GM18858 (cell line): ENCODE results near the gene CDK11B.

Experiments
- ATAC-seq: cut with Tn5 transposase; IDR thresholded peaks from one replicate; pipeline ENCODE4 v1.9.1; 2021; ENCODE audit not compliant: unreplicated experiment

The CDK11B gene

GRCh38 chr1:1617516-1617915 lies 41.3 kb downstream of the CDK11B start:
- ATAC-seq: no peak

GRCh38 chr1:1616838-1617237 lies 42.0 kb downstream of the CDK11B start:
- ATAC-seq: no peak

- ATAC-seq: peak; percentile 12
These were observed 42.6 kb downstream of the CDK11B start for GRCh38 chr1:1616045-1616790.

DNA sequence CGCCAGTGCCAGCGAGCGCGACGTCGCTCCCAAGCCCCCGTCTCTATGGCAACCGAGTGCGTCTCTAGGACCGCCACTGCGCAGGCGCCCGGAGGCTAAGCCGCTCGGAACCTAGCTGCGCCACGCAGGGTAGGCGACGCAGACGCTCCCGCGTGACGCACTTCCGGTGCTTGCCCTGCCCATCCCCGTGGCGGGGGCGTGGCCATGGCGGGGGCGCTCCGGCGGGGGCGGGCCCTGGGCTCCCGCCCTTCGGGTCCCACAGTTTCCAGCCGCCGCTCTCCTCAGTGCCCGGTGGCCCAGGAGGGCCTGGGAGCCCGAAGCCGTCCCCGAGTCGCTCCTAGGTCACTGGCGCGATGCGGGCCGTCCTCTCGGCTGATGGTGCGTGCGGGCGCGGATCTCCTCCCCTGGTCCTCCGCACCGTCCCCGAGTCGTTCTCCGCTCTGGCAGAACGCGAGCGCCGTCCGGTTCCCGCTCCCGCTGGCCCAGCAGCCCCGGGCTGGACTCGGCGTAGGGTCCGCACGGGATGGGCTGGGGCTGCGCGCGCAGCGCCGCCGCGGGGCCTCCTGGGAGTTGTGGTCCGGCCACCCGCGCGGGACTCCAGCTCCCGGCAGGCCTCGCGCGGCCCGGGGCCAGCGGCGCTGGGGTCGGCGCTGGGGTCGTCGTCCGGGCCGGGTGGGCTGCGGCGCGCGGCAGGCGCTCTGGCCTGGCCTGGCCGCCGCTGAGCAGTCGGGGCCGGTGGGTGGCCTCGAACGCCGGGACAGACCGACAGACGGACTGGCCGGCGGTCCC lies 43.4 kb downstream of the CDK11B start, which contains the start of gene MIB2:
TSS of gene MIB2 (plus strand) at position 245 of the 789 bp plus-strand sequence. CDS start 7,953 bp downstream, outside the sequence.
- peak; percentile 71 for ATAC-seq

- no peak for ATAC-seq
These were observed 43.9 kb downstream of the CDK11B start for GRCh38 chr1:1614954-1615255.

- no peak for ATAC-seq
These were observed 44.4 kb downstream of the CDK11B start for GRCh38 chr1:1614204-1614953.

GRCh38 chr1:1613509-1614082 lies 45.2 kb downstream of the CDK11B start:
- no peak for ATAC-seq

- no peak for ATAC-seq
These were observed 46.8 kb downstream of the CDK11B start for GRCh38 chr1:1612104-1612400.

DNA sequence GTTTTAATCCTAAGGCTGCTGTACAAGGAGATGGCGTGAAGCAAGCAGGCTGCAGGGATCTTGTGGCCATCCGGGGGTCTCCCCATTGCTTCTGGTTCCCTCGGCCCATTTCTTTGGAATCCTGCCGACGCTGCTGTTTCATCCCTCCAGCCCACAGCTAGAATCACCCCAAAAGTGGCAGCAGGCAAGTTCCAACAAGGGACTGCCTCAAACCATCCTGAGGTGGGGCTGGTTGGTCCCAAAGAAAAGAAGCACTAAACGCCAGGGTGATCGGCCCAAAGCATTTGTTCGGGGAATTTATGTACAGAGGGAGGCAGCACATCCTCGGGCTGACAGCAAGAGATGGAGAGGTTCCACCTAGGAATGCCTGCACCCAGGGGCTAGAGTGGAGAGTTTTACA lies 48.0 kb downstream of the CDK11B start:
- no peak for ATAC-seq

DNA sequence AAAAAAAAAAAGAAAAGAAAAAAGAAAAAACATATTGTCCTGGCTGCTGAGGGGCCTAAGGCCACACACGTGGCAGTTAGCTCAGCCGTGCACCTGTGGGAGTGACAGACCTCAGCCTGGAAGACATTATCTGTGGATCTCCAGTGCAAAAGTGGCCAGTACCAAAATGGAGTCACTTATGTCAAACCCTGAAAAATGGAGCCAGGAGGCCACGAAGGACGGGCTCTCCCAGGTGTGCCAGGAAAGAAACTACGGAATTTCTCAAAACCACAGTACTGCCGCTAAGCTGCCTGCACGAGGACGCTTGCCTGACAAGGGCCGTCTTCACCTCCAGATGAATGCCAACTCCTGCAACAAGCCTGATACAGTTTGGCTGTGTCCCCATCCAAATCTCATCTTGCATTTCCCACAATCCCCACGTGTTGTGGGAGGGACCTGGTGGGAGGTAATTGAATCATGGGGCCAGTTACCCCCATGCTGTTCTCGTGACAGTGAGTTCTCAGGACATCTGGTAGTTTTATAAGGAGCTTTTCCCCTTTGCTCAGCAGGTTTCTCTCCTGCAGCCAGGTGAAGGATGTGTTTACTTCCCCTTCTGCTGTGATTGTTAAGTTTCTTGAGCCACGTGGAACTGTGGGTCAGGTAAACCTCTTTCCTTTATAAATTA lies 48.9 kb downstream of the CDK11B start:
- ATAC-seq: no peak

GRCh38 chr1:1606232-1606631 lies 52.6 kb downstream of the CDK11B start:
- ATAC-seq: no peak

- ATAC-seq: no peak
These were observed 53.1 kb downstream of the CDK11B start for GRCh38 chr1:1605724-1606123.

DNA sequence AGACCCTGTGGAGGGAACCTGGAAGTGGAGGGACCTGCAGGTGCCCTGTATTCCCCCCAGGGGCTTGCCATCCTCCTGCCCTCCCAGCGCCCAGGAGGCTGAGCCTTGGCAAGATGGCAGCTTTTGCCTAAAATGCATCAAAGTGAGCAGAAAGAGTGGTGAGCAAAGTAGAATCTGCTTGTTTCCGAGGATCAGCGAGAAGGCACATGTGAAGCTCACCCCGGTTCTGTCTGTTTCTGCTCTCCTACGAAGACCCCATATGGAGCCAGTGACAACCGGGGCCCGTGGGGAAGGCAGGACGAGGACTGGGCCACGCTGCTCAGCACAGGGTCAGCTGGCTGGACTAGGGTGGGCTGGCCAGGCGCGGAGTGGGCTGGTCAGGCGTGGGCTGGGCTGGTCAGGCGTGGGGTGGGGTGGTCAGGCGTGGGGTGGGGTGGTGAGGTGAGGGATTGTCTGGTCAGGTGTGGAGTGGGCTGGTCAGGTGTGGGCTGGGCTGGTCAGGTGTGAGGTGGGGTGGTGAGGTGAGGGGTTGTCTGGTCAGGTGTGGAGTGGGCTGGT lies 53.7 kb downstream of the CDK11B start:
- no peak for ATAC-seq

DNA sequence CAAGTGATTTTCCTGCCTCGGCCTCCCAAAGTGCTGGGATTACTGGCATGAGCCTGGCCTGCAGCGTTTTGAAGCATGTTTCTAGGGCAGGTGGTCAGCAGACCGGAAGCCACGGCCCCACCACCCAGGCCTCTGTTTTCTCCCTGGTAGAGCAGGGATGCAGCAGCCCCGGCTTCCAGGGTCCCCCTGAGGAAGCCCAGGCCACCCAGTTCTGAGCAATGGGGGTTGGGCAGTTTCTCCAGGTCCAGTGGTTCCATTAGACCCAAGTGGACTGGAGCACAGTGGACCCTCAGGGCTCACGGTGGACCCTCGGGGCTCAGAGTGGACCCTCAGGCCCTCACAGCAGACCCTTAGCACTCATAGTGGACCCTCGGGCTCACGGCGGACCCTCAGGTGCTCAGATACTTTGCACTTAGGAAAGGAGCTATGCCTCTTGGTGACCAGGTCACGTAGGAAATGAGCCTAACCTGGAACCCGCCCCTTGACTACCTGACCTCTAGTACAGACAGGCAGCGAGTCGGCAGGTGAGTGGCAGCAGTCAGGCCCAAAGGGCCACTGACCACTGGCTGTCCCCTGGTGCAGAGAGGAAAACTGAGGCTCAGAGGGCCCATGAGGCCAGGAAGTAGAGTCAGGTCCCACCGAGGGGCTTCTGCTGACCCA lies 54.3 kb downstream of the CDK11B start:
- ATAC-seq: no peak

DNA sequence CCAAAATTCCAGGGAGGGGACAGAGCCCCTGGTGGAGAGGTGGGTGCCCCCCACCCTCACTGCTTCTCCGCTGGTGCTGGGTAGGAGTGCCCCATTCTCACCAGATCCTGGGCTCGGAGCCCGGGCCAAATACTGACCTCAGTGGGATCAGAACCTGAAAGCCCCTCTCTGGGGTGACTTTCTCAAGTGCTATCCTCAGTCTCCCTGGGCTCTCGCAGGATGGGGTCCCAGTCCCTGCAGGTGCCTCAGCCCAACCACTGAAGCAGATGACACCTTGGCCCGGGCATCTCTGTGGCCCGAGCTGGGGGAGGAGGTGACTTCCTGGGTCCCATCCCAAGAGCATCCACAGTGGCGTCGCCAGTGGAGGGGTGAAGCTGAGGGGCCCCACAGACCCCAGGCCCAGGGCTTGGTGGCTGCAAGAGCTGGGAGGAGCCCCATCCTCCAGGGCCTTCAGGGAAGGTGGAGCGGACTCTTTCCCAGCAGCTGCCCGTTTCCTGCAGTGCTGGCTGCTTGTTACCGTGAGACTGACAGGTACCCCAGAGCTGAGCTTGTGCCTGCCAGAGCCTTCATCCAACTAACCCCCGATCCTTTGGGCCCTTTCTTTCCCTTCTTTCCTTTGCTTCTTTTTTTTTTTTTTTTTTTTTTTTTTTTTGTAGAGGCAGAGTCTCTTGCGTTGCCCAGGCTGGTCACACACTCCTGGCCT lies 55.0 kb downstream of the CDK11B start:
- ATAC-seq: no peak

DNA sequence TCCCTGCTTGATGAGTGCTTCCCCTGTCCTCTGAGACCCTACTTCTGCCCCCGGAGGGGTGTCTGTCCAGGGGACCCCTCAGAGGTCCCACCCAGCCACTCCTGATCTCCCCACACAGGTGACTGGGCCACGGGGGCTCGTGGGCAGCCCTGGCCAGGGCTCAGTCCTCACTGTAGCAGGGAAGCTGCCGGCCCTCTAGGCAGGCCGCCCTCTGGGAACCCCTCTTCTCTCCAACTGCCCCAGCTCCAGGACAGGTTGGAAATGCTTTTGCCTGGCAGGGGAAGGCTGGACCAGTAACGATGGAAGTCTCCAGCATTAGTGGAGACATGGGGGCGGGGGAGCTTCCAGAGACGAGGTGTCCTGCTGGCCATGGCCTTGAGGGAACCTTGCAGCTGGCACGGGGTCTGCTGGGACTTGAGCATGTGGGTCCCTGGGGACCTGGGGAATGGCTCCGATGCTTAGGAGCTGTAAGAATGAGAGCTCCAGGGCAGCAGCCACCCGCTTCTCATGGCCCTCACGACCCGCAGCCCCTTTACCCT lies 55.8 kb downstream of the CDK11B start:
- no peak for ATAC-seq

- ATAC-seq: no peak
These were observed 56.4 kb downstream of the CDK11B start for GRCh38 chr1:1602304-1602967.

DNA sequence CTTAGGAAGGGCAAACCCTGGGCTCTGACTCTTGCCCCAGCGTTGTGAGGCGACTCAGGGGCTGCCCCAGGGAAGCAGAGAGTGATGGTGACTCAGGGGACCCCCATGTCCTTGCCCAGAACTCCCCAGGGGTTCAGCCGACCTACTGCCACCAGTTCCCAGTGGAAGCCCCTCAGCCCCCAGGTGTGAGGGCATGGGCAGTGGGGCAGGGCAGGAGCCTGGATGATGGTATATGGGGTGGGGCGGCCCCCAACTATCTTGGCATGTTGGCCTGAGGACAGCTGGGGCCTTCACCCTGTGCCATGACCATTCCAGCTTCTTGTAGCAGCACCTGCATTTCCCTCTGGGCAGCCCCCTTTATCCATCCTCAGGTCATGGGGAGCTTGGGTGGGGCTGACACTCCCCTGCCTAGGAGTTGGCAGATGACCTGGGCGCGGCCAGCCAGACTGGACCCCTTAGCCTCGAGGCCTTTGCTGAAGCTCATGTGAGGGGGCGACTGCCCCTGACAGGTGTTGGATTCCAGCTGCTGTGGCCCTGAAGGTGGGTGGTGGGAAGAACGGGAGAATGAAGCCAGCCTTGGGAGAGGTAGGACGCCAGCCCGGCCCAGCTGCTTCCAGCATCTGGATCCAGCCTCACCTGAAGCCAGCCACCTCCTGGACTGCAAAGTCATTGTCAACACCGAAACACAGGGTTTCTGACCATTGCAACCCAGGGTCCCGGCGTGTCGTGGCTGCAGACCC lies 57.1 kb downstream of the CDK11B start:
- ATAC-seq: no peak
